Loucy (cell line): ENCODE results near the gene MFSD6.

ENCODE experiments used
- H2AFZ ChIP-seq: fragments of 200-600 bp; sonication (generic); 2 replicates; pipeline ENCODE4 v1.6.0; 2016; ENCODE audit warnings: antibody characterized with exemption, mild to moderate bottlenecking, low read length, moderate library complexity
- H3F3A ChIP-seq: fragments of 200-600 bp; 2 replicates; pipeline ENCODE4 v1.6.0; 2016; ENCODE audit warnings: antibody characterized with exemption, low read depth, mild to moderate bottlenecking
- H3K27me3 ChIP-seq: fragments of 200-600 bp; sonication (generic); 2 replicates; pipeline ENCODE4 v1.6.1; 2014; ENCODE audit warnings: low read length, mild to moderate bottlenecking; ENCODE audit not compliant: insufficient read depth, poor library complexity, severe bottlenecking
- H3K36me3 ChIP-seq: fragments of 200-600 bp; sonication (generic); 2 replicates; pipeline ENCODE4 v1.6.1; 2016; ENCODE audit warnings: low read length; ENCODE audit not compliant: insufficient read depth
- H3K4me1 ChIP-seq: fragments of 200-600 bp; sonication (generic); 2 replicates; pipeline ENCODE4 v1.5.1; 2014; ENCODE audit warnings: low read length, mild to moderate bottlenecking; ENCODE audit not compliant: insufficient read depth, poor library complexity, severe bottlenecking
- H3K4me2 ChIP-seq: fragments of 200-600 bp; sonication (generic); 2 replicates; pipeline ENCODE4 v1.6.0; 2014; ENCODE audit warnings: antibody characterized with exemption, low read length, low read depth, mild to moderate bottlenecking; ENCODE audit not compliant: poor library complexity, severe bottlenecking
- H3K4me3 ChIP-seq: fragments of 200-600 bp; sonication (generic); 2 replicates; pipeline ENCODE4 v1.5.1; 2014; ENCODE audit warnings: low read length, mild to moderate bottlenecking, mixed read lengths; ENCODE audit not compliant: poor library complexity, severe bottlenecking
- H3K79me2 ChIP-seq: fragments of 200-600 bp; sonication (generic); 2 replicates; pipeline ENCODE4 v1.6.1; 2014; ENCODE audit warnings: low read length; ENCODE audit not compliant: insufficient read depth
- H3K9ac ChIP-seq: fragments of 200-600 bp; sonication (generic); 2 replicates; pipeline ENCODE4 v1.6.0; 2014; ENCODE audit warnings: mild to moderate bottlenecking, low read depth, low read length, moderate library complexity; ENCODE audit not compliant: poor library complexity, severe bottlenecking
- H3K9me2 ChIP-seq: fragments of 200-600 bp; sonication (generic); replicated peaks from 2 replicates; pipeline ENCODE4 v1.6.1; 2016; ENCODE audit warnings: low read depth, low read length, mixed read lengths
- H3K9me3 ChIP-seq: fragments of 200-600 bp; sonication (generic); 2 replicates; pipeline ENCODE4 v1.6.1; 2014; ENCODE audit warnings: mild to moderate bottlenecking, antibody characterized with exemption, low read length, low read depth; ENCODE audit not compliant: insufficient read depth
- H4K20me1 ChIP-seq: fragments of 200-600 bp; sonication (generic); 2 replicates; pipeline ENCODE4 v1.6.0; 2014; ENCODE audit warnings: antibody characterized with exemption, low read length, mild to moderate bottlenecking; ENCODE audit not compliant: insufficient read depth, poor library complexity, severe bottlenecking
- CTCF ChIP-seq: fragments of 200-600 bp; sonication (generic); conservative IDR thresholded peaks from 2 replicates; pipeline ENCODE4 v1.5.1; 2014; ENCODE audit warnings: mild to moderate bottlenecking, antibody characterized with exemption, low read length
- EZH2phosphoT487 ChIP-seq: fragments of 200-600 bp; IDR thresholded peaks from 2 replicates; pipeline ENCODE4 v1.6.1; 2018; ENCODE audit warnings: antibody characterized with exemption, mild to moderate bottlenecking, moderate library complexity, borderline replicate concordance

The MFSD6 gene

GRCh38 chr2:190517468-190517867 lies 109.3 kb downstream of the MFSD6 start:
- H3K9ac ChIP-seq, result no peak overlapping the region
- H3K79me2 ChIP-seq, result no peaks in the 10 kb centered on the region
- H3F3A ChIP-seq, result no peaks in the 10 kb centered on the region
- peaks cover 34% of the 10 kb centered on the region for H3K4me1 ChIP-seq
- no peak overlapping the region for H2AFZ ChIP-seq
- no peaks in the 10 kb centered on the region for H3K9me2 ChIP-seq
- H3K27me3 ChIP-seq, result no peaks in the 10 kb centered on the region
- TF ChIP-seq CTCF (no peak), EZH2phosphoT487 (no peak)
- no peak overlapping the region for H3K4me2 ChIP-seq
- H4K20me1 ChIP-seq, result no peaks in the 10 kb centered on the region
- no peaks in the 10 kb centered on the region; the same call in 1 of the 2 replicates for H3K36me3 ChIP-seq
- H3K9me3 ChIP-seq, result no peaks in the 10 kb centered on the region
- no peak overlapping the region for H3K4me3 ChIP-seq

- Histone ChIP-seq H3K9me3 (no peaks in the 10 kb centered on the region), H3K9me2 (no peaks in the 10 kb centered on the region), H3K79me2 (no peaks in the 10 kb centered on the region), H3K4me2 (peak overlapping the region; percentile 12), H3F3A (no peaks in the 10 kb centered on the region), H3K36me3 (no peaks in the 10 kb centered on the region), H3K9ac (no peak overlapping the region), H4K20me1 (no peaks in the 10 kb centered on the region), H2AFZ (no peak overlapping the region), H3K4me3 (no peak overlapping the region), H3K27me3 (no peaks in the 10 kb centered on the region), H3K4me1 (peaks cover 33% of the 10 kb centered on the region)
- TF ChIP-seq CTCF (no peak), EZH2phosphoT487 (no peak)
Measured at GRCh38 chr2:190519975-190520767, 112.0 kb downstream of the MFSD6 start.

GRCh38 chr2:190524928-190525327 lies 116.8 kb downstream of the MFSD6 start:
- no peaks in the 10 kb centered on the region for H3K27me3 ChIP-seq
- H3K9me2 ChIP-seq, result no peaks in the 10 kb centered on the region
- no peaks in the 10 kb centered on the region for H4K20me1 ChIP-seq

More at GRCh38 chr2:190524928-190525327, 116.8 kb downstream of the MFSD6 start:
- Histone ChIP-seq H3K9me3 (no peaks in the 10 kb centered on the region), H3K79me2 (no peaks in the 10 kb centered on the region), H3F3A (no peaks in the 10 kb centered on the region), H3K36me3 (no peaks in the 10 kb centered on the region), H3K9ac (no peak overlapping the region), H2AFZ (no peak overlapping the region), H3K4me2 (no peak overlapping the region), H3K4me1 (peaks cover 28% of the 10 kb centered on the region), H3K4me3 (no peak overlapping the region)
- TF ChIP-seq CTCF, result no peak
